Measurements from ENCODE around the gene NQO2. TPM values are rescaled to one million over a fixed set of nuclear protein-coding genes. Genes with fewer than 3 reads are reported as not detected.

NQO2 gene
- total and polyA plus RNA-seq, 7 experiments from 2014 or later, result 8.1 to 52.0 (median 26.2) TPM

DNA sequence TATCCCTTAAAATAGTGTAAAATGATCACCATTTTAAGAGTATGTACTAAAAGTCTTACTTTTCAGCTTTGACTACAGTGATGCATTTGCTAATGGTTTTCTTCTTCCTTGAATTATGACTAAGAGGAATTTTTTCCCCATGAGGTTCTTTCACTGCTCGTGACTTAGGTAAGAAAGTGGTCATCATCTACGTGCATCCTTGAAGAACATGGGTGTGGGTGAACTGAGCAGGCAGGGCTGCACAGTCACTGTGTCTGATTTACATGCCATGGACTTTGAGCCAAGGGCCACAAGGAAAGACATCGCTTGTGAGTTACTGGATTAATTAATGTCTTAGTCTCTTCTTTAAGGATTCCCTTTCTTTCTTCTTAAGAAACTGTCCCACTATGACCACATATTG lies 33.3 kb downstream of the NQO2 start:
- ChIA-PET CTCF (no interaction called here), POLR2A (interaction anchor here (1.8 to 2.0 kb wide), 2 partner anchors 13 to 32 kb away, joined by 9 to 12 read pairs; no protein-coding TSS in a partner anchor)
- ATAC-seq, result no peak
- H3K36me3 Mint-ChIP-seq, result peaks cover 0 to 3% (median 0%) of the 10 kb centered on the region in 5 donors
- Histone ChIP-seq H3K9me3 (ENCODE audit: control insufficient read depth in 2 of 3, low read length in 3 of 3) (no peaks in the 10 kb centered on the region), H3K4me1 (ENCODE audit: control insufficient read depth in 2 of 2, insufficient read depth in 2 of 2, low read length in 2 of 2) (no peaks in the 10 kb centered on the region), H3K27me3 (ENCODE audit: control insufficient read depth in 2 of 2, insufficient read depth in 2 of 2, low read length in 2 of 2) (no peaks in the 10 kb centered on the region), H3K36me3 (ENCODE audit: control insufficient read depth in 2 of 3, insufficient read depth in 3 of 3, low read length in 3 of 3) (no peaks in the 10 kb centered on the region), H3K4me3 (ENCODE audit: low read length) (no peak overlapping the region), H3K27ac (ENCODE audit: low read depth, low read length) (no peak overlapping the region)
- H3K27ac Mint-ChIP-seq, result no peak overlapping the region
- peaks cover 0 to 21% (median 8%) of the 10 kb centered on the region in 7 donors for H3K4me1 Mint-ChIP-seq
- H3K4me3 Mint-ChIP-seq, result no peak overlapping the region
- intact Hi-C loops (cut with micrococcal nuclease), result loop anchor here in 1 of 2 donors (1.0 kb wide), 2 partner anchors 20 to 36 kb away; no protein-coding TSS in a partner anchor
- peaks cover 0 to 56% (median 0%) of the 10 kb centered on the region in 5 donors for H3K27me3 Mint-ChIP-seq
- H3K9me3 Mint-ChIP-seq, result peaks cover 0 to 11% (median 0%) of the 10 kb centered on the region in 11 donors
- no peak for DNase-seq

DNA sequence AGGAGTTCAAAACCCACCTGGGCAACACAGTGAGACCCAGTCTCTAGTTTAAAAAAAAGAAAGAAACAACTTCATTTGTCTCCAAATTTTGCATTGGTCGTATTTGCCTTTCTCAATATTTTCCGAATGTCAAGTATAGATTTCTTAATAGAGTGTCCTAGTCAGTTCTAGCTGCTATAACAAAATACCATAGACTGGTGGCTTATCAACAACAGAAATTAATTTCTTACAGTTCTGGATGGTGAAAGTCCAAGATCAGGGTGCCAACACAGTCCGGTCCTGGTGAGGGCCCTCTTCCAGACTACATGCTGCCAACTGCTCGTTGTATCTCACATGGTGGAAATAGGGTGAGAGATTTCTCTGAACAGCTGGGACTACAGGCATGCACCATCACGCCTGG lies 34.0 kb downstream of the NQO2 start:
- Histone ChIP-seq H3K27me3 (ENCODE audit: control insufficient read depth in 2 of 2, insufficient read depth in 2 of 2, low read length in 2 of 2) (no peaks in the 10 kb centered on the region), H3K4me1 (ENCODE audit: control insufficient read depth in 2 of 2, insufficient read depth in 2 of 2, low read length in 2 of 2) (no peaks in the 10 kb centered on the region), H3K9me3 (ENCODE audit: control insufficient read depth in 2 of 3, low read length in 3 of 3) (no peaks in the 10 kb centered on the region), H3K4me3 (ENCODE audit: low read length) (no peak overlapping the region), H3K27ac (ENCODE audit: low read depth, low read length) (no peak overlapping the region), H3K36me3 (ENCODE audit: control insufficient read depth in 2 of 3, insufficient read depth in 3 of 3, low read length in 3 of 3) (no peaks in the 10 kb centered on the region)
- DNase-seq (no peak), ATAC-seq (no peak)
- H3K4me3 Mint-ChIP-seq, result no peak overlapping the region
- H3K36me3 Mint-ChIP-seq, result peaks cover 0 to 3% (median 0%) of the 10 kb centered on the region in 5 donors
- H3K27me3 Mint-ChIP-seq, result peaks cover 0 to 61% (median 0%) of the 10 kb centered on the region in 5 donors
- ChIA-PET CTCF (no interaction called here), POLR2A (no interaction called here)
- intact Hi-C loops (cut with micrococcal nuclease), result no loop called here
- H3K9me3 Mint-ChIP-seq, result peaks cover 0 to 11% (median 0%) of the 10 kb centered on the region in 11 donors
- no peak overlapping the region for H3K27ac Mint-ChIP-seq
- peaks cover 0 to 15% (median 5%) of the 10 kb centered on the region in 7 donors for H3K4me1 Mint-ChIP-seq

DNA sequence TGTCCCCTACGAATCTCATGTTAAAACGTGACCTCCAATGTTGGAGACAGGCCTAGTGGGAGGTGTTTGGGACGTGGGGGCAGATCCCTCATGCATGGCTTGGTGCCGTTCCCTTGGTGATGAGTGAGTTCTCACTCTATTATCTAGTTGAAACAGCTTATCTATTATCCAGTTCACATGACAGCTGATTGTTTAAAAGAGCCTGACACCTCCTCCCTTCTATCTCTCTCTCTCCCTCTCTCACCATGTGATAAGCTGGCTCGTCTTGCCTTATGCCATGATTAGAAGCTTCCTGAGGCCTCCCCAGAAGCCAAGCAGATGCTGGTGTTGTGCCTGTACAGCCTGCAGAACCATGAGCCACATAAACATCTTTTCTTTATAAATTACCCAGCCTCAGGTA lies 35.7 kb downstream of the NQO2 start:
- ATAC-seq (no peak), DNase-seq (no peak)
- peaks cover 0 to 52% (median 0%) of the 10 kb centered on the region in 5 donors for H3K27me3 Mint-ChIP-seq
- no peak overlapping the region for H3K4me3 ChIP-seq (ENCODE audit: low read length)
- peaks cover 0 to 12% (median 5%) of the 10 kb centered on the region in 7 donors for H3K4me1 Mint-ChIP-seq
- no peaks in the 10 kb centered on the region for H3K9me3 ChIP-seq (ENCODE audit: control insufficient read depth in 2 of 3, low read length in 3 of 3)
- peaks cover 0 to 3% (median 0%) of the 10 kb centered on the region in 5 donors for H3K36me3 Mint-ChIP-seq
- intact Hi-C loops (cut with micrococcal nuclease), result no loop called here
- H3K9me3 Mint-ChIP-seq, result peaks cover 0 to 11% (median 0%) of the 10 kb centered on the region in 11 donors
- no peak overlapping the region for H3K27ac Mint-ChIP-seq
- H3K27ac ChIP-seq (ENCODE audit: low read depth, low read length), result no peak overlapping the region
- ChIA-PET CTCF (interaction anchor here (0.6 to 1.3 kb wide), 2 partner anchors 13 to 34 kb away, joined by 3 read pairs; no protein-coding TSS in a partner anchor), POLR2A (no interaction called here)
- no peaks in the 10 kb centered on the region for H3K36me3 ChIP-seq (ENCODE audit: control insufficient read depth in 2 of 3, insufficient read depth in 3 of 3, low read length in 3 of 3)
- no peaks in the 10 kb centered on the region for H3K4me1 ChIP-seq (ENCODE audit: control insufficient read depth in 2 of 2, insufficient read depth in 2 of 2, low read length in 2 of 2)
- H3K4me3 Mint-ChIP-seq, result no peak overlapping the region
- no peaks in the 10 kb centered on the region for H3K27me3 ChIP-seq (ENCODE audit: control insufficient read depth in 2 of 2, insufficient read depth in 2 of 2, low read length in 2 of 2)

DNA sequence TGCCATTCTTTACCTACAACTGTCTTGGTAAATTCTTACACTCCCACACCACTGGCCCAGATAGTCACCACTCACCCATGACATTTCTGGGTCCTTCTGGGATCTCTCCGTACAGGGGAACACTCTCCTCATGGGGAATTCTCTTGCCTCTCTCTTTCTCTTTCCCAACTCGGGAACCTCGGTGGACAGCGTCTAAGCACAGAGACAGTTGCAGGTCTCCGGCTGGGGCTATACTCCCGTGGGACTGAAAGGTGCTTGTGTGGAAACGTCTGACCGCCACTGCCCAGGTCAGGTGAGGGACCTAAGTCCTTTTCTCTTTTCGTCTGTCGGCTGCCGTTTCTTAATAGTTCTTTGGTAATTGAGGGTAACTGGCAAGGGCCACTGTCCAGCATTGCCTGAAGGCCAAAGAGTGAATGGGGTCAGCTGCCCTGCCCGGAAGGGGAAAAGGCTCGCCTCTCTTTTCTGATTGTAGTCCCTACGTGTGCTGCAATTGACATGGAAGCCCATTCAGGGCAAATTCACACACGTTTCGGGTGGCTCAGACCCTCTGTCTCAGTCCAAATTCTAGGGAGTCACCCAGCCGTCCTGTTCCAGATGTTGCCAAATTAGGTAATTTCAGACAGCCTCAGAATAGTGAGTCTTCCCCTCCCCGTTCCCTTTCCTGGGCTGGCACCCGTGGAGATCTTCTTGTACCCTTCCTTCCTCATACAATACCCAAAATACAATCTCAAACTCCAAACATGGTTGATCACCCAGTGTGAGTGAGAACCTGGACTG lies 37.4 kb downstream of the NQO2 start:
- H3K4me1 Mint-ChIP-seq, result peaks cover 0 to 3% (median 1%) of the 10 kb centered on the region in 7 donors
- Histone ChIP-seq H3K36me3 (ENCODE audit: control insufficient read depth in 2 of 3, insufficient read depth in 3 of 3, low read length in 3 of 3) (no peaks in the 10 kb centered on the region), H3K27me3 (ENCODE audit: control insufficient read depth in 2 of 2, insufficient read depth in 2 of 2, low read length in 2 of 2) (no peaks in the 10 kb centered on the region), H3K4me3 (ENCODE audit: low read length) (no peak overlapping the region), H3K9me3 (ENCODE audit: control insufficient read depth in 2 of 3, low read length in 3 of 3) (no peaks in the 10 kb centered on the region), H3K27ac (ENCODE audit: low read depth, low read length) (no peak overlapping the region), H3K4me1 (ENCODE audit: control insufficient read depth in 2 of 2, insufficient read depth in 2 of 2, low read length in 2 of 2) (no peaks in the 10 kb centered on the region)
- no peak overlapping the region for H3K27ac Mint-ChIP-seq
- intact Hi-C loops (cut with micrococcal nuclease), result no loop called here
- peaks cover 0 to 3% (median 0%) of the 10 kb centered on the region in 5 donors for H3K36me3 Mint-ChIP-seq
- ChIA-PET CTCF (no interaction called here), POLR2A (no interaction called here)
- no peak overlapping the region for H3K4me3 Mint-ChIP-seq
- DNase-seq (no peak), ATAC-seq (peak; percentile 18)
- peaks cover 0 to 47% (median 0%) of the 10 kb centered on the region in 5 donors for H3K27me3 Mint-ChIP-seq
- H3K9me3 Mint-ChIP-seq, result peaks cover 0 to 11% (median 0%) of the 10 kb centered on the region in 11 donors

DNA sequence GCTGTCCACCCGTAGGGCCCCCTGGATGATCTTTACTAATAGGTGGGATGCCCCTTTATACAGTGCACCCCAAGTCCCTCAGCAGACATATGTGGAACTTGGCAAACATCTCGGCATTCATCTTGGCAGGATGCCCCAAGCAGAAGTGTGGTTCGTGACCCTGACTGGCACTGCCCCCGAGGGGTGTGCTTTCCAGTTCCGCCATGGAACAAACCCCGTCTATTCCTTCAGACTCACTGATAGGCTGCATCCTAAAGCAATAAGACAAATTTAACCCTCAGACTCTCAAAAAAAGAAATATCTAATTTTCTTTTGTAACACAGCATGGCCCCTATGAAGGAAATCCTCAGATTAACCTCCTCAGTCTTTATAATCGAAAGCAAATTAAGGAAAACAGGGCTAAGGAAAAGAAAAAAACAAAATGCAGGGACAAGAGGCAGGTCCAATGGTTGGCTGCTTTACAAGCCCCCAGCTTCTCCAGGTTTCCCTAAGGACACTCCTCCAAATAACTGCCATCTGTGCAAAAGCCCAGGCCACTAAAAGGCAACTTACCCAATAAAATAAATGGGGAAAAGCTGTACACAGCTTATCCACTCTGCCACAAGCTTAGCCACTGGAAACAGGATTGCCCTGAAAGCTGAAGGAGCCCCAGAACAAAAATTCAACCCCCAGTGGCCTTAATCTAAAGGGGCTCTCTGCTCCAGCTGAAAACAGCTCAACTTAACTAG lies 38.1 kb downstream of the NQO2 start:
- Mint-ChIP-seq H3K27ac (no peak overlapping the region), H3K9me3 (peaks cover 0 to 11% (median 0%) of the 10 kb centered on the region in 11 donors), H3K4me3 (no peak overlapping the region), H3K4me1 (peaks cover 0 to 2% (median 0%) of the 10 kb centered on the region in 7 donors), H3K27me3 (peaks cover 0 to 40% (median 0%) of the 10 kb centered on the region in 5 donors), H3K36me3 (peaks cover 0 to 3% (median 0%) of the 10 kb centered on the region in 5 donors)
- H3K36me3 ChIP-seq (ENCODE audit: control insufficient read depth in 2 of 3, insufficient read depth in 3 of 3, low read length in 3 of 3), result no peaks in the 10 kb centered on the region
- intact Hi-C loops (cut with micrococcal nuclease), result no loop called here
- DNase-seq (no peak), ATAC-seq (peak; percentile 46)
- ChIA-PET POLR2A (interaction anchor here (1.0 to 1.6 kb wide), 3 partner anchors 8 to 36 kb away, joined by 3 read pairs; no protein-coding TSS in a partner anchor), CTCF (interaction anchor here (0.6 to 1.2 kb wide), 2 partner anchors 16 to 64 kb away, joined by 3 to 4 read pairs; no protein-coding TSS in a partner anchor)
- no peaks in the 10 kb centered on the region for H3K4me1 ChIP-seq (ENCODE audit: control insufficient read depth in 2 of 2, insufficient read depth in 2 of 2, low read length in 2 of 2)
- no peaks in the 10 kb centered on the region for H3K9me3 ChIP-seq (ENCODE audit: control insufficient read depth in 2 of 3, low read length in 3 of 3)
- no peak overlapping the region for H3K4me3 ChIP-seq (ENCODE audit: low read length)
- H3K27ac ChIP-seq (ENCODE audit: low read depth, low read length), result no peak overlapping the region
- H3K27me3 ChIP-seq (ENCODE audit: control insufficient read depth in 2 of 2, insufficient read depth in 2 of 2, low read length in 2 of 2), result no peaks in the 10 kb centered on the region

DNA sequence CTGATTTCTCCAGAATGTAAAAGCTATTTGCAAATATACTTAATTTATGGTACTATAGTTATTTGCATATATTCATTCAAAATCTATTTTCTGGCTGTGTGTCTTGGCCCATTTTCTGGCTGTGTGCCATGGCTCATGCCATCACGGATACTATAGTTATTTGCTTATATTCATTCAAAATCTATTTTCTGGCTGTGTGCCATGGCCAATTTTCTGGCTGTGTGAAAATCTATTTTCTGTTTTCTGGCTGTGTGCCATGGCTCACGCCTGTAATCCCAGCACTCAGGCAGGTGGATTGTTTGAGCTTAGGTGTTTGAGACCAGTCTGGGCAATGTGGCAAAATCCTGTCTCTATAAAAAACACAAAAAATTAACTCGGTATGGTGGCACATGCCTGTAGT lies 39.7 kb downstream of the NQO2 start:
- H3K4me1 ChIP-seq (ENCODE audit: control insufficient read depth in 2 of 2, insufficient read depth in 2 of 2, low read length in 2 of 2), result no peaks in the 10 kb centered on the region
- DNase-seq (no peak), ATAC-seq (no peak)
- Mint-ChIP-seq H3K27ac (no peak overlapping the region), H3K4me1 (peaks cover 0 to 2% (median 0%) of the 10 kb centered on the region in 7 donors), H3K27me3 (peaks cover 0 to 39% (median 0%) of the 10 kb centered on the region in 5 donors), H3K4me3 (no peak overlapping the region), H3K36me3 (peaks cover 0 to 3% (median 0%) of the 10 kb centered on the region in 5 donors), H3K9me3 (peaks cover 0 to 7% (median 0%) of the 10 kb centered on the region in 11 donors)
- no peak overlapping the region for H3K27ac ChIP-seq (ENCODE audit: low read depth, low read length)
- ChIA-PET POLR2A (interaction anchor here (0.7 to 1.6 kb wide), 6 partner anchors 13 to 972 kb away, joined by 3 to 4 read pairs (median 3); partner anchors contain the start of gene RIPK1), CTCF (interaction anchor here (0.6 to 1.1 kb wide), 2 partner anchors 215 to 248 kb away, joined by 3 to 4 read pairs; no protein-coding TSS in a partner anchor)
- H3K36me3 ChIP-seq (ENCODE audit: control insufficient read depth in 2 of 3, insufficient read depth in 3 of 3, low read length in 3 of 3), result no peaks in the 10 kb centered on the region
- no peak overlapping the region for H3K4me3 ChIP-seq (ENCODE audit: low read length)
- H3K9me3 ChIP-seq (ENCODE audit: control insufficient read depth in 2 of 3, low read length in 3 of 3), result no peaks in the 10 kb centered on the region
- intact Hi-C loops (cut with micrococcal nuclease), result no loop called here
- H3K27me3 ChIP-seq (ENCODE audit: control insufficient read depth in 2 of 2, insufficient read depth in 2 of 2, low read length in 2 of 2), result no peaks in the 10 kb centered on the region
